Esophagus squamous epithelium (tissue), 5 donors: ENCODE results near the gene RBP3. TPM values are rescaled to one million over a fixed set of nuclear protein-coding genes. Genes with fewer than 3 reads are reported as not detected.

Experiments
- DNase-seq: peaks from one replicate; lab custom pipeline; 2025; lab: John Stamatoyannopoulos, UW
- H3K27ac ChIP-seq, 4 donors: fragments of 200-600 bp; sonication (generic); one replicate each; pipeline ENCODE4 v1.5.1; 2016 to 2019; ENCODE audit warnings: mild to moderate bottlenecking in 1 of 4
- H3K27me3 ChIP-seq, 4 donors: fragments of 200-600 bp; sonication (generic); 1 replicate in 3 of 4; 2 replicates in 1 of 4; pipeline versions ENCODE4 v1.5.1 to v1.6.0; 2017 to 2021; ENCODE audit warnings: antibody characterized with exemption in 1 of 4
- H3K36me3 ChIP-seq, 3 donors: fragments of 200-600 bp; sonication (generic); one replicate each; pipeline ENCODE4 v1.5.1; 2016 to 2019
- H3K4me1 ChIP-seq, 3 donors: fragments of 200-600 bp; sonication (generic); one replicate each; pipeline ENCODE4 v1.5.1; 2017 to 2019
- H3K4me3 ChIP-seq, 4 donors: fragments of 200-600 bp; sonication (generic); 1 replicate in 3 of 4; 2 replicates in 1 of 4; pipeline ENCODE4 v1.5.1; 2016 to 2019; ENCODE audit warnings: mild to moderate bottlenecking in 2 of 4, moderate library complexity in 1 of 4
- H3K9me3 ChIP-seq, 3 donors: fragments of 200-600 bp; sonication (generic); one replicate each; pipeline ENCODE4 v1.5.1; 2016 to 2019
- CTCF ChIP-seq, 6 experiments: fragments of 450-650 bp in 4 of 6; fragments of 200-600 bp in 2 of 6; sonication (generic) in 2 of 6; IDR thresholded peaks; one replicate each; pipeline ENCODE4 v1.5.1; 2016 to 2019; ENCODE audit warnings: antibody characterized with exemption in 6 of 6, mild to moderate bottlenecking in 4 of 6, moderate library complexity in 4 of 6
- POLR2A ChIP-seq, 4 donors: fragments of 450-650 bp; IDR thresholded peaks; one replicate each; pipeline ENCODE4 v1.6.1; 2017; ENCODE audit warnings: antibody characterized with exemption in 4 of 4, mild to moderate bottlenecking in 4 of 4, moderate library complexity in 3 of 4
- WGBS, 2 donors: methylation state at CpG; one replicate each; pipeline ENCODE4 v1.1.5; 2018; 5-methylcytosine and 5-hydroxymethylcytosine counted together
- intact Hi-C: fragments of 100-400 bp; cut with DNase I; formaldehyde crosslinking; loops from one replicate; pipeline ENCODE4 v1.15.0; 2022
- total RNA-seq, 4 donors: library from RNA; depleted of rRNA; stranded (reverse); fragments of >200 nt; gene quantifications; one replicate each; pipeline ENCODE4 v1.1.0, GENCODE V29; 2016
- donor health status: DM: yes; HTN: yes; CAD: no.

RBP3 gene
- total RNA-seq, 4 donors from 2014 or later, result not detected

DNA sequence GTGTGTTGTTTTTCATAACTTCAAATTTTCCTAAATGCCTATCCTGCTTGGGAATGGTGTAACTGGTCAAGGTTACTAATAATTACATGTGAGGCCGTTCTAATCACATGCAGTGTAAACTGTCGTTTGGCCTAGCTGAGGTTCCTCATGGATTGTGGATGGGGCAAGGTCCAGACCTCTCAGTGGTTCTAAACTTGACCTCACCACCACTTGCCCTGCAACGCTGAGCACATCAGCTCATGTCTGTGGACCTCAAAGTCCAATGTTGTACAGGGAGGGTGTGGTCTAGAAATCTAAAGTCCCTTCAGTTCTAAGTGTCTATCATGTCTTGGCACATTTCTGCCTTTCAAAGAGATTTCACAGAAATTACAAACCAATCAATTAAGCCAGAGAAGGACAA, 15.6 kb downstream of the RBP3 start:
- intact Hi-C loops, result no loop called here
- Histone ChIP-seq H3K27me3 (no peaks in the 10 kb centered on the region), H3K9me3 (no peaks in the 10 kb centered on the region), H3K4me3 (no peak overlapping the region), H3K36me3 (no peaks in the 10 kb centered on the region), H3K4me1 (peaks cover 0 to 21% (median 0%) of the 10 kb centered on the region in 3 donors), H3K27ac (no peak overlapping the region)
- WGBS, 2 donors, result 67 to 82% methylated on average over 3 of the region's 3 CpGs
- no peak for TF ChIP-seq POLR2A (IDR thresholded peaks at IDR 0.05)
- TF ChIP-seq CTCF (IDR thresholded peaks at IDR 0.05), result no peak
- no peak for DNase-seq

GRCh38 chr10:47364366-47364765, 16.2 kb downstream of the RBP3 start:
- no peak for DNase-seq
- intact Hi-C loops, result no loop called here

GRCh38 chr10:47364911-47365310, 16.7 kb downstream of the RBP3 start:
- Histone ChIP-seq H3K4me3 (no peak overlapping the region), H3K36me3 (no peaks in the 10 kb centered on the region), H3K4me1 (peaks cover 0 to 21% (median 0%) of the 10 kb centered on the region in 3 donors), H3K27me3 (no peaks in the 10 kb centered on the region), H3K9me3 (no peaks in the 10 kb centered on the region), H3K27ac (no peak overlapping the region)
- intact Hi-C loops, result no loop called here
- no peak for DNase-seq
- TF ChIP-seq CTCF (IDR thresholded peaks at IDR 0.05) (no peak), POLR2A (IDR thresholded peaks at IDR 0.05) (no peak)
- 88 to 90% methylated on average over 5 of the region's 6 CpGs for WGBS, 2 donors

More at GRCh38 chr10:47364366-47364765, 16.2 kb downstream of the RBP3 start:
- no peak for TF ChIP-seq CTCF (IDR thresholded peaks at IDR 0.05)
- no peak for TF ChIP-seq POLR2A (IDR thresholded peaks at IDR 0.05)
- H3K27me3 ChIP-seq, result no peaks in the 10 kb centered on the region
- H3K27ac ChIP-seq, result no peak overlapping the region
- no peaks in the 10 kb centered on the region for H3K36me3 ChIP-seq
- no peaks in the 10 kb centered on the region for H3K9me3 ChIP-seq
- no peak overlapping the region for H3K4me3 ChIP-seq
- 66 to 81% methylated on average over 3 to 4 of the region's 4 CpGs for WGBS, 2 donors
- H3K4me1 ChIP-seq, result peaks cover 0 to 21% (median 0%) of the 10 kb centered on the region in 3 donors

DNA sequence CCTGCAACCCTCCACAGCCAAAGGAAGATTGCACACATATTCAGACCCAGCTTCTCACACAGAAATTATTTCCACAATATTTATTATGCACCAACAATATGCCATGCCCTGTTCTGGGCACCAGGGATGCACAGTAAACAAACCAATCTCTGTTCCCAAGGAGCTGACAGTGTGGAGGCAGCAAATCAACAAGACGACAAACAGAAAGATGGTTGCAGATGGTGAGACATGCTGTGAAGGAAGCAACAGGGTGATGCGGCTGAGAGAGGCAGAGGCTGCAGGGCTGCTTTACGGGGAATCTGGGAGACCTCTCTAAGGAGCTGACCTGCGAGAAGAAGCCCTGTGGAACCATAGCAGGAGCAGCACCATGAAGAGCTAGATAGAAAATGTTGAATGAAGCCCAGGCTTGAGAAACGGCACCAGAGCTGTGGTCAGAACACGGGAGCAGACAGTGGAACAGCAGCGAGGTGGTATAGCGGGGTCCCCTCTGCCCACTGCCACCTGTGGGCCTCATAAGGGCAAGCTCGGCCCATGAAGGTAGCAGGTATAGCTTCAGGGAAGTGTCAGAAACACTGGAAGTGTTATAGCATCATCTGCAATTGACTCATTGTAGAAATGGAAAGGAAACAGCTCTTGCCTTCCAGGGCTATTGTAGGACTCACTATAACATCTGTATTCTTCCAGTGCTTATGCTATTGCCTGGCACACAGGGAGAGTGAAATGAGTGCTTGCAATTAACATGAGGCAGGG, 17.4 kb downstream of the RBP3 start:
- Histone ChIP-seq H3K27me3 (no peaks in the 10 kb centered on the region), H3K9me3 (no peaks in the 10 kb centered on the region), H3K27ac (no peak overlapping the region), H3K36me3 (no peaks in the 10 kb centered on the region), H3K4me1 (peaks cover 0 to 16% (median 0%) of the 10 kb centered on the region in 3 donors), H3K4me3 (no peak overlapping the region)
- 82 to 86% methylated on average over 9 of the region's 9 CpGs for WGBS, 2 donors
- intact Hi-C loops, result no loop called here
- TF ChIP-seq POLR2A (IDR thresholded peaks at IDR 0.05) (no peak), CTCF (IDR thresholded peaks at IDR 0.05) (no peak)
- DNase-seq, result no peak

DNA sequence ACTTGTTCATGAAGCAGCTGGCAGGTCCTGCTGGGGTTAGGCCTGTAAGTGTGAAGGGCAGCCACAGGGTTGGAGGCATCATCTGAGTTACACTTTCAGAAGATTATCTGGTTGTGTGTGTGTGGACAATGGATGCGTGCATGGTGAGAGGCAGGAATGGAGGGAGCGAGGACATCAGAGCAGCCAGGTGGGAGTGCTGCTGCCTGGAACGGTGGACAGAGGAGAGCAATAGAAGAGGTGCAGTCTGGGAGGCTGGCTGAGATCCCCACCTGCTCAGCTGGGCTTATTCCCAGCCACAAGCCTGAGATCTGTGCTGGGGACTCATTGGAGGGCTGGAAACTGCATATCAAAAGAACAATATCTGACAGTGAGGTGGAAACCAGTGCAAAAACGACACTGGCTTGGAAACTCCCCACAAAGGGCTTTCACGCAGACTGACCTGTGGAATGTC, 18.0 kb downstream of the RBP3 start:
- no peaks in the 10 kb centered on the region for H3K9me3 ChIP-seq
- no peaks in the 10 kb centered on the region for H3K27me3 ChIP-seq
- H3K4me3 ChIP-seq, result no peak overlapping the region
- no peak for DNase-seq
- TF ChIP-seq CTCF (IDR thresholded peaks at IDR 0.05), result no peak
- no peaks in the 10 kb centered on the region for H3K36me3 ChIP-seq
- no peak overlapping the region for H3K27ac ChIP-seq
- intact Hi-C loops, result no loop called here
- peaks cover 0 to 10% (median 0%) of the 10 kb centered on the region in 3 donors for H3K4me1 ChIP-seq
- 76 to 86% methylated on average over 5 of the region's 5 CpGs for whole genome bisulfite sequencing, 2 donors
